Mesenchymal stem cell (in vitro differentiated cells and primary cell): ENCODE results near the gene DIS3L2.

Experiments used
- DNase-seq: peaks from one replicate; pipeline ENCODE4 v3.0.0-alpha.2; 2013
- H2AFZ ChIP-seq: one replicate; pipeline ENCODE4 v1.6.1; 2013; ENCODE audit warnings: low read depth, mild to moderate bottlenecking, control low read depth, inconsistent platforms, low read length, moderate library complexity
- H2AK5ac ChIP-seq: 2 replicates; pipeline ENCODE4 v1.6.1; 2013; ENCODE audit warnings: low read length, moderate library complexity, mild to moderate bottlenecking, inconsistent platforms; ENCODE audit not compliant: severe bottlenecking
- H2BK120ac ChIP-seq: one replicate; pipeline ENCODE4 v1.6.1; 2013; ENCODE audit warnings: low read depth, mild to moderate bottlenecking, inconsistent platforms, low read length, moderate library complexity
- H2BK12ac ChIP-seq, 2 experiments: one replicate each; pipeline ENCODE4 v1.6.1; 2013; ENCODE audit warnings: inconsistent platforms in 2 of 2, low read length in 2 of 2, mild to moderate bottlenecking in 2 of 2, moderate library complexity in 2 of 2, control low read depth in 1 of 2
- H2BK15ac ChIP-seq: one replicate; pipeline ENCODE4 v1.6.1; 2013; ENCODE audit warnings: mild to moderate bottlenecking, low read depth, inconsistent platforms; ENCODE audit not compliant: poor library complexity, severe bottlenecking
- H2BK5ac ChIP-seq: 2 replicates; pipeline ENCODE4 v1.6.1; 2013; ENCODE audit warnings: low read depth, mild to moderate bottlenecking, low read length, control low read depth, inconsistent platforms; ENCODE audit not compliant: poor library complexity, severe bottlenecking
- H3K14ac ChIP-seq, 2 experiments: one replicate each; pipeline ENCODE4 v1.6.1; 2013; ENCODE audit warnings: inconsistent platforms in 2 of 2, low read length in 2 of 2, control low read depth in 1 of 2, mild to moderate bottlenecking in 1 of 2, moderate library complexity in 1 of 2
- H3K18ac ChIP-seq, 2 experiments: one replicate each; pipeline ENCODE4 v1.6.1; 2013; ENCODE audit warnings: inconsistent platforms in 2 of 2, low read length in 2 of 2, control low read depth in 1 of 2, low read depth in 1 of 2, mild to moderate bottlenecking in 1 of 2
- H3K23ac ChIP-seq, 2 experiments: one replicate each; pipeline ENCODE4 v1.6.1; 2013; ENCODE audit warnings: inconsistent platforms in 2 of 2, low read length in 2 of 2, mild to moderate bottlenecking in 2 of 2, moderate library complexity in 2 of 2, control low read depth in 1 of 2
- H3K27ac ChIP-seq: 2 replicates; pipeline ENCODE4 v1.5.1; 2013; ENCODE audit warnings: mild to moderate bottlenecking, moderate library complexity, low read length, control low read depth, inconsistent platforms; ENCODE audit not compliant: poor library complexity, severe bottlenecking
- H3K27me3 ChIP-seq, 2 experiments: 2 replicates each; pipeline versions ENCODE4 v1.6.1 to v1.7.0; 2013; ENCODE audit warnings: low read length in 2 of 2, mild to moderate bottlenecking in 2 of 2, moderate library complexity in 2 of 2, control low read depth in 1 of 2, inconsistent platforms in 1 of 2; ENCODE audit not compliant: control insufficient read depth in 1 of 2, insufficient read depth in 1 of 2
- H3K36me3 ChIP-seq, 2 experiments: 2 replicates each; pipeline versions ENCODE4 v1.6.1 to v1.7.0; 2013; ENCODE audit warnings: low read length in 2 of 2, control low read depth in 1 of 2, inconsistent platforms in 1 of 2, low read depth in 1 of 2, mild to moderate bottlenecking in 1 of 2; ENCODE audit not compliant: insufficient read depth in 2 of 2, control insufficient read depth in 1 of 2
- H3K4ac ChIP-seq, 2 experiments: one replicate each; pipeline ENCODE4 v1.6.1; 2013; ENCODE audit warnings: inconsistent platforms in 2 of 2, low read length in 2 of 2, mild to moderate bottlenecking in 2 of 2, moderate library complexity in 2 of 2, control low read depth in 1 of 2, low read depth in 1 of 2
- H3K4me1 ChIP-seq: 2 replicates; pipeline ENCODE4 v1.6.1; 2013; ENCODE audit warnings: low read depth, low read length, control low read depth; ENCODE audit not compliant: control insufficient read depth, insufficient read depth
- H3K4me2 ChIP-seq: 2 replicates; pipeline ENCODE4 v1.6.1; 2013; ENCODE audit warnings: low read length, mild to moderate bottlenecking, inconsistent platforms; ENCODE audit not compliant: poor library complexity, severe bottlenecking
- H3K4me3 ChIP-seq, 2 experiments: 2 replicates each; pipeline versions ENCODE4 v1.5.1 to v1.7.0; 2013; ENCODE audit warnings: low read length in 2 of 2, mild to moderate bottlenecking in 2 of 2, control low read depth in 1 of 2, low read depth in 1 of 2; ENCODE audit not compliant: insufficient read depth in 1 of 2
- H3K79me1 ChIP-seq: replicated peaks from 2 replicates; pipeline ENCODE4 v1.6.1; 2013; ENCODE audit warnings: mild to moderate bottlenecking, control low read depth, low read length, inconsistent platforms; ENCODE audit not compliant: poor library complexity, severe bottlenecking
- H3K9ac ChIP-seq: 2 replicates; pipeline ENCODE4 v1.7.0; 2013; ENCODE audit warnings: mild to moderate bottlenecking, low read length, moderate library complexity
- H3K9me3 ChIP-seq: 2 replicates; pipeline ENCODE4 v1.7.0; 2013; ENCODE audit warnings: mild to moderate bottlenecking, low read length; ENCODE audit not compliant: control insufficient read depth
- H4K8ac ChIP-seq: one replicate; pipeline ENCODE4 v1.6.1; 2013; ENCODE audit warnings: inconsistent platforms, mild to moderate bottlenecking, low read length, moderate library complexity
- H4K91ac ChIP-seq: one replicate; pipeline ENCODE4 v1.6.1; 2013; ENCODE audit warnings: mild to moderate bottlenecking, low read length, inconsistent platforms
- WGBS: methylation state at CpG from one replicate; pipeline ENCODE4 v1.1.7; 2013; ENCODE audit warnings: mixed read lengths; 5-methylcytosine and 5-hydroxymethylcytosine counted together

Gene DIS3L2

DNA sequence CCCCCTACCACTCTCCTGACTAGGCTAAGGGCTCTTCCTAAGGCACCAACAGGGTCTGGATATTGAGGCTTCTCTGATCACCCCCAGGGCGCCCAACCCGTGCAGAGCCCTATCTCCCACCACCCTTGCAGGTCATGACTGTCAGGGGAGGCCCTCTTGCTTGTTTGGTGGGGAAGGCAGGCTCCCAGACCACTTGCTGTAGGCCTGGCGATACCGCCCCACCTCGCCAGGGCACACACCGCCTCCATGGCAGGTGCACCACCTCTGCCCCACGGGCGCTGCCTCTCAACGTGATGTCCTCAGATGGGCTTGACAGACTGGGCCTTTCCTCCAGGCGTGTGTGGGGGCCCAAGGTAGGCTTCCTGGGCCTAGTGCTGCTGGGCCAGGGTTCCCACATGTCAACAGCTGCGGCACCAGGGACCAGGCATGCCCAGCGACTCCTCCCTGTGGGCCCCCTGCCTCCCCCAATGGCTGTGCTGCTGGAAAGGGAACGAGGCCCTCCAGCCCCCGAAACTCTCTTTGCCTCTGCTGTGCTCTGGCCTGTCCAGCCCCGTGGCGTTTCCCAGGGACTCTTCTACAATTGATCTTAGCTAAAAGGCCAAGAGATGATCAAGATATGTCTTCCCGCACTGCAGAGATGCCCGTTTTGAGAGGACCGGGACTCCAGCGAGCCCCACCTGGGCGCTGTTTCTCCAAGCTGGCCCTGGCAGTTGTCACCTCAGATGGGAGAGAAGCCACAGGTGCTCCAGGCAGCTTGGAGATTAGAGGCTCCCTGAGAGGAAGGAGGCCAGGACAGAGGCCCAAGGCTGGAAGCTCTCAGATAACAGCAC is 42.8 kb upstream of the DIS3L2 start:
- Histone ChIP-seq H3K27me3 (peaks cover 49 to 86% of the 10 kb centered on the region in 2 experiments), H3K4ac (no peak overlapping the region), H3K4me2 (no peak overlapping the region), H2BK15ac (no peak overlapping the region), H2BK5ac (no peak overlapping the region), H4K91ac (no peak overlapping the region), H2AFZ (no peak overlapping the region), H3K9ac (no peak overlapping the region), H3K9me3 (no peaks in the 10 kb centered on the region), H4K8ac (no peak overlapping the region), H3K23ac (no peak overlapping the region), H3K79me1 (no peaks in the 10 kb centered on the region), H3K4me1 (no peaks in the 10 kb centered on the region), H3K4me3 (no peak overlapping the region), H2AK5ac (no peak overlapping the region), H3K14ac (peak overlapping the region in 1 of 2 experiments; percentile 26), H2BK120ac (no peak overlapping the region), H3K18ac (no peak overlapping the region), H3K36me3 (no peaks in the 10 kb centered on the region), H3K27ac (no peak overlapping the region), H2BK12ac (no peak overlapping the region)
- 93% methylated on average over 21 of the region's 21 CpGs for WGBS
- DNase-seq, result no peak

GRCh38 chr2:231919341-231920035 is 42.0 kb upstream of the DIS3L2 start:
- H2BK15ac ChIP-seq, result no peak overlapping the region
- H3K4ac ChIP-seq, result no peak overlapping the region
- H4K8ac ChIP-seq, result no peak overlapping the region
- no peak overlapping the region for H3K4me3 ChIP-seq
- H2BK5ac ChIP-seq, result no peak overlapping the region
- no peak overlapping the region for H2AK5ac ChIP-seq
- no peaks in the 10 kb centered on the region for H3K4me1 ChIP-seq
- H3K18ac ChIP-seq, result no peak overlapping the region
- peaks cover 51 to 86% of the 10 kb centered on the region in 2 experiments for H3K27me3 ChIP-seq
- no peak for DNase-seq
- WGBS, result 84% methylated on average over 15 of the region's 15 CpGs
- no peak overlapping the region for H2BK120ac ChIP-seq
- H3K9ac ChIP-seq, result no peak overlapping the region
- no peak overlapping the region for H3K4me2 ChIP-seq
- no peak overlapping the region for H4K91ac ChIP-seq
- no peak overlapping the region for H3K14ac ChIP-seq
- H3K79me1 ChIP-seq, result no peaks in the 10 kb centered on the region
- H3K23ac ChIP-seq, result no peak overlapping the region
- no peak overlapping the region for H3K27ac ChIP-seq
- no peaks in the 10 kb centered on the region for H3K36me3 ChIP-seq
- no peak overlapping the region for H2AFZ ChIP-seq
- no peaks in the 10 kb centered on the region for H3K9me3 ChIP-seq
- no peak overlapping the region for H2BK12ac ChIP-seq

DNA sequence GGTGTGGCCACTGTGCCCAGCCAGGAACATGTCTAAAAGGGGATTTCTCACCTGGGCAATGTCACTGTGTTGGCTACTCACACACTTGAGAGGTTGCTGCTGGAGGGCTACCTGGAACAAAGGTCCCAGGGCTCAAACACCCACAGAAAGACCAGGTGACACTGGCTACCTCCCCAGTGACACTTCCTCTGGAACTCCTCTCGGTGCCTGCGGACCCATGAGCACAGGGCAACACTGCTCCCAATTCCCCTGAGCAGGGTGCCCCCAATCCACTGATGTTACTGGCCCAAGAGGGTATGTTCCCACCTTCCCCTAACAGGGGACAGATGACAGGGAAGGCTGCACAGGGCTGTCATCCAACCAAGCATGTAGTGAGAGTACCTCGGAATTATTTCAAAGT is 41.1 kb upstream of the DIS3L2 start:
- Histone ChIP-seq H3K4me1 (peaks cover 7% of the 10 kb centered on the region), H3K27ac (no peak overlapping the region), H3K36me3 (no peaks in the 10 kb centered on the region), H3K4ac (no peak overlapping the region), H2AK5ac (no peak overlapping the region), H3K18ac (no peak overlapping the region), H3K27me3 (peaks cover 56 to 90% of the 10 kb centered on the region in 2 experiments), H3K9me3 (no peaks in the 10 kb centered on the region), H2AFZ (no peak overlapping the region), H3K14ac (no peak overlapping the region), H2BK120ac (no peak overlapping the region), H2BK5ac (no peak overlapping the region), H2BK12ac (no peak overlapping the region), H3K23ac (no peak overlapping the region), H2BK15ac (no peak overlapping the region), H3K79me1 (no peaks in the 10 kb centered on the region), H4K8ac (no peak overlapping the region), H3K9ac (no peak overlapping the region), H3K4me3 (no peak overlapping the region), H4K91ac (no peak overlapping the region), H3K4me2 (no peak overlapping the region)
- 88% methylated on average over 2 of the region's 3 CpGs for WGBS
- DNase-seq, result no peak

- Histone ChIP-seq H3K14ac (no peak overlapping the region), H3K23ac (no peak overlapping the region), H2BK5ac (no peak overlapping the region), H3K27ac (no peak overlapping the region), H2BK12ac (no peak overlapping the region), H3K36me3 (no peaks in the 10 kb centered on the region), H2AFZ (no peak overlapping the region), H3K18ac (no peak overlapping the region), H2BK120ac (no peak overlapping the region), H3K79me1 (no peaks in the 10 kb centered on the region), H3K9ac (no peak overlapping the region), H3K4ac (no peak overlapping the region), H2AK5ac (no peak overlapping the region), H3K4me2 (no peak overlapping the region), H4K91ac (no peak overlapping the region), H3K27me3 (peaks cover 57 to 90% of the 10 kb centered on the region in 2 experiments), H3K4me3 (no peak overlapping the region), H3K9me3 (no peaks in the 10 kb centered on the region), H2BK15ac (no peak overlapping the region), H3K4me1 (peaks cover 11% of the 10 kb centered on the region), H4K8ac (no peak overlapping the region)
- DNase-seq, result no peak
- WGBS, result 82% methylated on average over 5 of the region's 5 CpGs
Measured at GRCh38 chr2:231920795-231921194, 40.7 kb upstream of the DIS3L2 start.
